Mucosa of descending colon (tissue), 3 donors: Measurements from ENCODE around the gene RGS11. TPM values are rescaled to one million over a fixed set of nuclear protein-coding genes. Genes with fewer than 3 reads are reported as not detected.

Source experiments
- ATAC-seq: fragments of 200-7000 bp; cut with Tn5 transposase; one replicate; pipeline ENCODE4 v1.9.1; 2020; ENCODE audit warnings: mild to moderate bottlenecking, moderate library complexity
- DNase-seq, 3 donors: peaks; one replicate each; pipeline ENCODE4 v3.0.0-alpha.2; 2020
- H3K36me3 ChIP-seq: fragments of 200-600 bp; one replicate; pipeline ENCODE4 v1.8.0; 2021; ENCODE audit warnings: low read depth, mild to moderate bottlenecking
- H3K4me1 ChIP-seq: fragments of 200-600 bp; one replicate; pipeline ENCODE4 v1.8.0; 2021; ENCODE audit warnings: low read depth, mild to moderate bottlenecking
- H3K4me3 ChIP-seq: fragments of 200-600 bp; one replicate; pipeline ENCODE4 v1.8.0; 2021; ENCODE audit warnings: mild to moderate bottlenecking
- H3K9me3 ChIP-seq: fragments of 200-600 bp; one replicate; pipeline ENCODE4 v1.8.0; 2021; ENCODE audit warnings: mild to moderate bottlenecking
- intact Hi-C, 2 donors: fragments of 100-400 bp; cut with DNase I in 1 of 2; cut with micrococcal nuclease in 1 of 2; formaldehyde crosslinking; loops; one replicate each; pipeline versions ENCODE4 v1.11.0 to v1.11.1; 2022; cut with DNase I, micrococcal nuclease
- total RNA-seq, 3 donors: library from RNA; stranded (reverse); fragmentation: NEBNext Ultra II Directional in 2 of 3; extraction: Animal tissue kit (Norgen Biotek cat#: 25700) in 2 of 3; gene quantifications; one replicate each; pipeline versions ENCODE4 v1.2.1 to v1.2.4, GENCODE V29; 2021 to 2023
- TF ChIP-seq, protein P1 (sequence below): fragments of 200-600 bp; IDR thresholded peaks from one replicate; pipeline ENCODE4 v1.8.0; 2022; ENCODE audit warnings: antibody characterized with exemption, mild to moderate bottlenecking
- donor health status: DM: no; HTN: no; CAD: no; lungs with moderate emphysema.
- donor health status: DM: no; HTN: no; CAD: no.
- donor health status: DM: no; HTN: yes; CAD: no.

The RGS11 gene
- total RNA-seq, 3 donors from 2014 or later, result 2.6 to 10.0 (median 8.1) TPM

DNA sequence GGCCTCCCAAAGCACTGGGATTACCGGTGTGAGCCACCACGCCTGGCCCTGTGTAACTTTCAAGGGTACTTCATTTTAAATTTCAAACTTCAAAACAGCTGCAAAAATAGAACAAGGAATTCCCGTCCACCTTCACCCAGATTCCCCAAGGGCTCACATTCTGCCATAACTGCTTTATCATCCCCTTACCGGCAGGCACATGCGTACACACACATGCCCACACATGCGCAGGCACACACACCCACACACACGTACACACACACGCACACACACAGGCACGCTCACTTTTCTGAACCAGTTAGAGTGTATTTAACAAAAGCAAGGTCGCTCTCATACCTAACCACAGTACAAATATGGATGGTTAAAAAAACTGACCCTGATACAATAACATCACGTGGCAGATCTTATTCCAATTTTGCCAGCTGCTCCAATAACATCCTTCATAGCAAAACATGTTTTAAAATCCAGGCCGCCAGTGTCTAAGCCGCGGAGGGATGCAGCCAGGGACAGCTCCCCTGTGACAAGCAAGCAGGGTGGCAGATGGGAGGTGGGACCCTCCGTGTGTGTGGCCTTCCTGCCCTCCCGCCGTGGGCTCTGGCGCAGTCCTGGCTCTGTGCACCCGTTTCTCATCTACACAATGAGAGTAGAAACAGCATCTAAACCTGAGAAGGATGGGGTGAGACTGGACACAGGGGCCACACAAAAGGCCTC is 30.3 kb upstream of the RGS11 start:
- TF ChIP-seq, protein P1, sequence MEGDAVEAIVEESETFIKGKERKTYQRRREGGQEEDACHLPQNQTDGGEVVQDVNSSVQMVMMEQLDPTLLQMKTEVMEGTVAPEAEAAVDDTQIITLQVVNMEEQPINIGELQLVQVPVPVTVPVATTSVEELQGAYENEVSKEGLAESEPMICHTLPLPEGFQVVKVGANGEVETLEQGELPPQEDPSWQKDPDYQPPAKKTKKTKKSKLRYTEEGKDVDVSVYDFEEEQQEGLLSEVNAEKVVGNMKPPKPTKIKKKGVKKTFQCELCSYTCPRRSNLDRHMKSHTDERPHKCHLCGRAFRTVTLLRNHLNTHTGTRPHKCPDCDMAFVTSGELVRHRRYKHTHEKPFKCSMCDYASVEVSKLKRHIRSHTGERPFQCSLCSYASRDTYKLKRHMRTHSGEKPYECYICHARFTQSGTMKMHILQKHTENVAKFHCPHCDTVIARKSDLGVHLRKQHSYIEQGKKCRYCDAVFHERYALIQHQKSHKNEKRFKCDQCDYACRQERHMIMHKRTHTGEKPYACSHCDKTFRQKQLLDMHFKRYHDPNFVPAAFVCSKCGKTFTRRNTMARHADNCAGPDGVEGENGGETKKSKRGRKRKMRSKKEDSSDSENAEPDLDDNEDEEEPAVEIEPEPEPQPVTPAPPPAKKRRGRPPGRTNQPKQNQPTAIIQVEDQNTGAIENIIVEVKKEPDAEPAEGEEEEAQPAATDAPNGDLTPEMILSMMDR, result no peak
- H3K9me3 ChIP-seq, result no peaks in the 10 kb centered on the region
- ATAC-seq (no peak), DNase-seq (no peak)
- H3K36me3 ChIP-seq, result no peaks in the 10 kb centered on the region
- no peaks in the 10 kb centered on the region for H3K4me1 ChIP-seq
- intact Hi-C loops, result no loop called here
- H3K4me3 ChIP-seq, result no peak overlapping the region

DNA sequence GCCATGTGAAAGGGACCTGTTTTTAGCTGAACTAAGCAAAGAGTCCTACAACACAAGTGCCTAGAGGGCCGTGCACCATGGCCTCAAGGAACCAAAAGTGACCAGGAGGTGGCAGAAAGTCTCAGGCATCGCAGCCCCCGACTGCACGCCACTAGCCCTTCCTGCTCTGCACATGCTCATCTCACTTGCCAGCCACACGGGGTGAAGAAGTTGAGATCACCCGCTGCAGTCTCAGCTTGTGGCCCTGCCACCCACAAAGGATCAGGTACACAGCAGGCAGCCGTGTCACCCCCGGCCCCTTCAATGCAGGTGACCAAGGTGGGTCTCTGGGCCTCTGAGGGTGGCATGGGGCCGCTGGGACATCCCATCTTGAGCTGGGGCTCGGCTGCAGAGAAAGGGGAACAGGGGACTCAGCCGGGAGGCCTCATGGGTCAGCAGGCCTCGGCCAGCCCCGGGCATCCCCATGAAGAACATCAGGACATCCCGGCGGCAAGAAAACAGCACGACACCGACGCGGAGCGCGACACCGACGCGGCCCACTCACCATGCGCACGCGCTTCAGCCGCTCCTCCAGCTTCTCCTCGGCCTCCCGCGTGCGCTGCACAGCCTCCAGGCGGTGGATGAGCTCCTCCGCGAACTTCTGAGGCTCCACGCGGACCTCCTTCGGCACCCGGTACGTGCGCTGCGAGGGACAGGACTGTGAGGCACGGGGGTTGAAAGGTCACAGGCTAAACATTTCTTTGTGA is 28.2 kb upstream of the RGS11 start:
- Histone ChIP-seq H3K9me3 (no peaks in the 10 kb centered on the region), H3K4me1 (no peaks in the 10 kb centered on the region), H3K4me3 (no peak overlapping the region), H3K36me3 (no peaks in the 10 kb centered on the region)
- peak; percentile 57 for ATAC-seq
- intact Hi-C loops, result no loop called here
- DNase-seq, result peak in 2 of 3 donors; percentile 35 to 43
- TF ChIP-seq, protein P1, result no peak

DNA sequence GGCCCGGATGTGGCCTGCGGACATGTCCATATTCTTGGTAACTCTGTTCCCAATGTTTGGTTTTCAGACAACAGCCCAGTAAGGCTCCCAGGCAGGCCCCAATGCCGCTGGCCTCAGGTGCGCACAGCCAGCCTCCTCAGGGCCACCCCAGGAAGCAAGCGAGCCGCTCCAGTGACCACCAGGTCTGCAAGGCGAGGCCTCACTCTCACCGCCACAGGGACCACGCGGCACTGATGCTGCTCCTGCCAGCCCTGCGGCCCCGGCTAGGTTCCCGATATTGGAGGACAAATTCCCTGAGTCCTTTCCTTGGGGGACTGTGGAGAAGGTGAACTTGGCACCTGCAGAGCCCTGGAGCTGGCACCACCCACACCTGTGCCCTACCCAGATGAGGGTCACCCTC is 26.2 kb upstream of the RGS11 start:
- Histone ChIP-seq H3K9me3 (no peaks in the 10 kb centered on the region), H3K4me3 (no peak overlapping the region), H3K4me1 (no peaks in the 10 kb centered on the region), H3K36me3 (no peaks in the 10 kb centered on the region)
- DNase-seq (no peak), ATAC-seq (no peak)
- TF ChIP-seq, protein P1, result no peak
- intact Hi-C loops, result no loop called here

DNA sequence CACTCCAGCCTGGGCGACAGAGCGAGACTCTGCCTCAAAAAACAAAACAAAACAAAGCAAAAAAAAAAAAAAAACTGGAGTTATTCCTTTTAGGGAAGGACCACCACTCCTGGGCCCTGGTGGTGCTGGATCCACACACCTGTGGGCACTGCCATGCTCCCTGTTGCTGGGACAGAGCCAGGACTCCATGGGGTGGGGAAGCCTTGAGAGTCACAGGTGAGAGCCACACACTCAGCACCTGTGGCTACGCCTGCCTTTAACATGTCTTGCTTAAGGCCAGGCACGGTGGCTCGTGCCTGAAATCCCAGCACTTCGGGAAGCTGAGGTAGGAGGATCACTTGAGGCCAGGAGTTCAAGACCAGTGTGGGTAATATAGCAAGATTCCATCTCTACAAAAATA is 25.5 kb upstream of the RGS11 start:
- ATAC-seq (no peak), DNase-seq (no peak)
- TF ChIP-seq, protein P1, result no peak
- no peaks in the 10 kb centered on the region for H3K36me3 ChIP-seq
- H3K4me1 ChIP-seq, result no peaks in the 10 kb centered on the region
- H3K9me3 ChIP-seq, result no peaks in the 10 kb centered on the region
- intact Hi-C loops, result no loop called here
- H3K4me3 ChIP-seq, result no peak overlapping the region

DNA sequence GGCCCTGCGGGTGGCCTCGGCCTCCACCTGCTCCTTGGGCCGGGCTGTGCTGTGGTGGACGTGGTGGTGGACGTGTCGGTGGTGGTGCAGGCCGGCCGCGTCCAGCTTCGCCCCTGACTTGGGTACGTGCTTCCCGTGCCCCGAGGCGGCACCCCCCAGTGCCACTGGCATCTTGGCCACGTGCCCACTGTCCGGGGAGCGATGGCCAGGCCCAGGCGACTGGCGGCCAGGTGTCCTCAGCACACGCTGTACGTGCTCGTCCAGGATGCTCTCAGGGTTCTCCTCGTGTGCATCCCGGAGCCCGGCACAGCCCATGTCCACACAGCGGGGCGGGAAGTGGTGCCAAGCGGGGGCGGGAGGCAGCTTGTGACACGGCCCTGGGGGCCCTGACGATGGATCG is 22.1 kb upstream of the RGS11 start:
- H3K9me3 ChIP-seq, result no peaks in the 10 kb centered on the region
- TF ChIP-seq, protein P1, result no peak
- intact Hi-C loops, result no loop called here
- no peaks in the 10 kb centered on the region for H3K4me1 ChIP-seq
- no peak for DNase-seq
- no peaks in the 10 kb centered on the region for H3K36me3 ChIP-seq
- ATAC-seq, result no peak
- H3K4me3 ChIP-seq, result no peak overlapping the region
